A549 (cell line): ENCODE data around the gene VSX1. TPM values are rescaled to one million over a fixed set of nuclear protein-coding genes. Genes with fewer than 3 reads are reported as not detected.

Source experiments
- ATAC-seq, 2 experiments: fragments of 200-7000 bp in 1 of 2; fragments of >200 bp in 1 of 2; cut with Nextera tagmentation in 1 of 2; cut with Tn5 transposase in 1 of 2; 3 replicates each; pipeline versions ENCODE4 v1.8.0 to v1.9.1; 2018 to 2020; ENCODE audit warnings: mild to moderate bottlenecking in 1 of 2, moderate library complexity in 1 of 2
- CTCF ChIA-PET: fragments of 300-600 bp; sonication (Branson Sonifier 250); formaldehyde crosslinking; extraction: SDS; loops from one replicate; lab custom pipeline; 2021; ENCODE audit warnings: antibody characterized with exemption, inconsistent platforms; lab: Yijun Ruan, JAX
- POLR2A ChIA-PET: fragments of 350-600 bp; formaldehyde crosslinking; extraction: SDS; loops from one replicate; lab custom pipeline; 2021; ENCODE audit warnings: antibody characterized with exemption, inconsistent platforms; lab: Yijun Ruan, JAX
- DNase-seq, 2 experiments: peaks; one replicate each; pipeline versions ENCODE4 v3.0.0 to v3.0.0-alpha.2; 2011 to 2016; ENCODE audit warnings: low read depth in 1 of 2, low spot score in 1 of 2
- FAIRE-seq: peaks from 2 replicates; lab custom pipeline; 2011; peaks lifted over from hg19 to GRCh38; lab: Jason Lieb, UNC
- H3K27ac ChIP-seq, 2 experiments: fragments of >200 bp; sonication (Bioruptor Twin); formaldehyde crosslinking; 3 replicates each; pipeline ENCODE4 v1.5.1; 2016 to 2017
- H3K4me1 ChIP-seq: fragments of >200 bp; sonication (Bioruptor Twin); formaldehyde crosslinking; 3 replicates; pipeline ENCODE4 v1.6.1; 2016
- H3K4me2 ChIP-seq: fragments of >200 bp; sonication (Bioruptor Twin); formaldehyde crosslinking; 3 replicates; pipeline ENCODE4 v1.6.1; 2016
- H3K4me3 ChIP-seq: fragments of >200 bp; sonication (Bioruptor Twin); formaldehyde crosslinking; 3 replicates; pipeline ENCODE4 v1.5.1; 2016
- H3K9me3 ChIP-seq: fragments of >200 bp; sonication (Bioruptor Twin); formaldehyde crosslinking; 3 replicates; pipeline ENCODE4 v1.6.1; 2016
- CBX2 ChIP-seq: fragments of 200-600 bp; sonication (generic); IDR thresholded peaks from 2 replicates; pipeline ENCODE4 v1.6.1; 2016; ENCODE audit warnings: low read depth, mild to moderate bottlenecking, borderline replicate concordance
- CHD4 ChIP-seq: fragments of 200-600 bp; sonication (generic); IDR thresholded peaks from 2 replicates; pipeline ENCODE4 v1.6.1; 2016; ENCODE audit warnings: antibody characterized with exemption, mild to moderate bottlenecking, borderline replicate concordance
- EHF ChIP-seq: fragments of 250-450 bp; sonication (Bioruptor Pico); IDR thresholded peaks from 2 replicates; pipeline ENCODE4 v1.5.0; 2020; ENCODE audit warnings: mild to moderate bottlenecking
- FOSB ChIP-seq: fragments of 250-450 bp; sonication (Bioruptor Pico); IDR thresholded peaks from 2 replicates; pipeline ENCODE4 v1.5.0; 2020; ENCODE audit warnings: mild to moderate bottlenecking, moderate library complexity
- GATA3 ChIP-seq: IDR thresholded peaks from 2 replicates; pipeline ENCODE4 v1.6.1; 2012; ENCODE audit warnings: borderline replicate concordance
- HMGXB4 ChIP-seq: fragments of 250-450 bp; sonication (Bioruptor Pico); IDR thresholded peaks from 2 replicates; pipeline ENCODE4 v1.5.0; 2021; ENCODE audit warnings: mild to moderate bottlenecking, moderate library complexity, borderline replicate concordance
- HOXA7 ChIP-seq: fragments of 250-450 bp; sonication (Bioruptor Pico); IDR thresholded peaks from 2 replicates; pipeline ENCODE4 v1.5.0; 2020; ENCODE audit warnings: mild to moderate bottlenecking, moderate library complexity
- HOXB5 ChIP-seq: fragments of 250-450 bp; sonication (Bioruptor Pico); IDR thresholded peaks from 2 replicates; pipeline ENCODE4 v1.5.0; 2020; ENCODE audit warnings: mild to moderate bottlenecking, moderate library complexity
- MAZ ChIP-seq: fragments of 150-350 bp; IDR thresholded peaks from 2 replicates; pipeline ENCODE4 v1.6.1; 2014; ENCODE audit warnings: antibody characterized with exemption, low read depth, low read length, borderline replicate concordance
- MYC ChIP-seq: IDR thresholded peaks from 2 replicates; pipeline ENCODE4 v1.6.1; 2012; ENCODE audit warnings: mild to moderate bottlenecking, inconsistent platforms, low read length, improper control_type of control experiment, borderline replicate concordance
- NPAS2 ChIP-seq: fragments of 250-450 bp; sonication (Bioruptor Pico); IDR thresholded peaks from 2 replicates; pipeline ENCODE4 v1.8.0; 2022; ENCODE audit warnings: mild to moderate bottlenecking, moderate library complexity, borderline replicate concordance
- PHF8 ChIP-seq: fragments of 200-600 bp; sonication (generic); IDR thresholded peaks from 2 replicates; pipeline ENCODE4 v1.6.1; 2016; ENCODE audit warnings: low read depth, mild to moderate bottlenecking, antibody characterized with exemption, moderate library complexity, borderline replicate concordance
- POLR2AphosphoS2 ChIP-seq: conservative IDR thresholded peaks from 2 replicates; pipeline ENCODE4 v1.6.1; 2012; ENCODE audit warnings: low read length, improper control_type of control experiment, inconsistent platforms
- RAD21 ChIP-seq, 2 experiments: fragments of >200 bp in 1 of 2; sonication (Bioruptor Twin) in 1 of 2; formaldehyde crosslinking in 1 of 2; IDR thresholded peaks in 1 of 2; conservative IDR thresholded peaks in 1 of 2; 2 replicates in 1 of 2; 3 replicates in 1 of 2; pipeline ENCODE4 v1.6.1; 2012 to 2018; ENCODE audit warnings: inconsistent platforms in 1 of 2
- RNF2 ChIP-seq: fragments of 200-600 bp; sonication (generic); IDR thresholded peaks from 2 replicates; pipeline ENCODE4 v1.6.1; 2016; ENCODE audit warnings: low read depth, mild to moderate bottlenecking, antibody characterized with exemption, moderate library complexity, borderline replicate concordance
- ZC3H11A ChIP-seq: fragments of 450-650 bp; IDR thresholded peaks from 2 replicates; pipeline ENCODE4 v1.6.1; 2014; ENCODE audit warnings: antibody characterized with exemption, mild to moderate bottlenecking
- ZNF302 ChIP-seq: fragments of 250-450 bp; sonication (Bioruptor Pico); IDR thresholded peaks from 2 replicates; pipeline ENCODE4 v1.9.0; 2021; ENCODE audit warnings: inconsistent platforms, mild to moderate bottlenecking, moderate library complexity
- WGBS: methylation state at CpG from one replicate; pipeline ENCODE4 v1.1.6; 2017; ENCODE audit errors: missing lambda C conversion rate; 5-methylcytosine and 5-hydroxymethylcytosine counted together
- polyA plus RNA-seq, 4 experiments: library from polyadenylated mRNA; depleted of rRNA in 3 of 4; stranded (reverse); fragments of >200 nt; fragmentation: RNase III in 1 of 4; extraction: RNeasy Plus Mini Kit Qiagen cat#74134 plus additional on column Dnase treatment in 1 of 4; gene quantifications; 2 replicates in 3 of 4; 3 replicates in 1 of 4; pipeline ENCODE4 v1.2.3, GENCODE V29; 2011 to 2017
- TF ChIP-seq, protein P1 (sequence below): IDR thresholded peaks from 2 replicates; pipeline ENCODE4 v1.6.1; 2012

VSX1 gene
- polyA plus RNA-seq, 2 of the 4 experiments (the other 2 are of a cell fraction), result 0.77 to 2.9 TPM

GRCh38 chr20:25052255-25053194, 29.4 kb downstream of the VSX1 start:
- H3K9me3 ChIP-seq, result no peaks in the 10 kb centered on the region
- no peak for FAIRE-seq
- H3K4me1 ChIP-seq, result peaks cover 36% of the 10 kb centered on the region
- ATAC-seq, result no peak
- H3K4me2 ChIP-seq, result no peak overlapping the region
- POLR2A ChIA-PET, result no interaction called here
- TF ChIP-seq MYC, result no peak
- TF ChIP-seq, protein P1, sequence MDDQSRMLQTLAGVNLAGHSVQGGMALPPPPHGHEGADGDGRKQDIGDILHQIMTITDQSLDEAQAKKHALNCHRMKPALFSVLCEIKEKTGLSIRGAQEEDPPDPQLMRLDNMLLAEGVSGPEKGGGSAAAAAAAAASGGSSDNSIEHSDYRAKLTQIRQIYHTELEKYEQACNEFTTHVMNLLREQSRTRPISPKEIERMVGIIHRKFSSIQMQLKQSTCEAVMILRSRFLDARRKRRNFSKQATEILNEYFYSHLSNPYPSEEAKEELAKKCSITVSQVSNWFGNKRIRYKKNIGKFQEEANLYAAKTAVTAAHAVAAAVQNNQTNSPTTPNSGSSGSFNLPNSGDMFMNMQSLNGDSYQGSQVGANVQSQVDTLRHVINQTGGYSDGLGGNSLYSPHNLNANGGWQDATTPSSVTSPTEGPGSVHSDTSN, result no peak
- TF ChIP-seq GATA3, result no peak
- TF ChIP-seq PHF8, result no peak
- no peak for TF ChIP-seq HMGXB4 (CRISPR knock-in tag)
- TF ChIP-seq POLR2AphosphoS2, result no peak
- TF ChIP-seq ZC3H11A, result no peak
- no peak for TF ChIP-seq RNF2
- no peak for TF ChIP-seq ZNF302 (CRISPR knock-in tag)
- TF ChIP-seq RAD21 (conservative IDR thresholded peaks at IDR 0.05 in 1 of 2, IDR thresholded peaks at IDR 0.05 in 1 of 2), result no peak
- TF ChIP-seq HOXA7 (CRISPR knock-in tag), result no peak
- no peak for TF ChIP-seq CHD4
- no peak for TF ChIP-seq FOSB (CRISPR knock-in tag)
- TF ChIP-seq NPAS2 (CRISPR knock-in tag), result no peak
- no peak for TF ChIP-seq HOXB5 (CRISPR knock-in tag)
- TF ChIP-seq CBX2, result no peak
- no peak for TF ChIP-seq EHF
- TF ChIP-seq MAZ, result no peak
- TF ChIP-seq, all 56 proteins: peak for 0
- Histone ChIP-seq H3K4me3 (no peak overlapping the region), H3K27ac (no peak overlapping the region)
- WGBS, result 90% methylated on average over 16 of the region's 16 CpGs
- DNase-seq, result no peak
- CTCF ChIA-PET, result interaction anchor here (0.6 to 3.0 kb wide), 8 partner anchors 11 to 906 kb away, joined by 3 to 11 read pairs (median 4); no protein-coding TSS in a partner anchor

DNA sequence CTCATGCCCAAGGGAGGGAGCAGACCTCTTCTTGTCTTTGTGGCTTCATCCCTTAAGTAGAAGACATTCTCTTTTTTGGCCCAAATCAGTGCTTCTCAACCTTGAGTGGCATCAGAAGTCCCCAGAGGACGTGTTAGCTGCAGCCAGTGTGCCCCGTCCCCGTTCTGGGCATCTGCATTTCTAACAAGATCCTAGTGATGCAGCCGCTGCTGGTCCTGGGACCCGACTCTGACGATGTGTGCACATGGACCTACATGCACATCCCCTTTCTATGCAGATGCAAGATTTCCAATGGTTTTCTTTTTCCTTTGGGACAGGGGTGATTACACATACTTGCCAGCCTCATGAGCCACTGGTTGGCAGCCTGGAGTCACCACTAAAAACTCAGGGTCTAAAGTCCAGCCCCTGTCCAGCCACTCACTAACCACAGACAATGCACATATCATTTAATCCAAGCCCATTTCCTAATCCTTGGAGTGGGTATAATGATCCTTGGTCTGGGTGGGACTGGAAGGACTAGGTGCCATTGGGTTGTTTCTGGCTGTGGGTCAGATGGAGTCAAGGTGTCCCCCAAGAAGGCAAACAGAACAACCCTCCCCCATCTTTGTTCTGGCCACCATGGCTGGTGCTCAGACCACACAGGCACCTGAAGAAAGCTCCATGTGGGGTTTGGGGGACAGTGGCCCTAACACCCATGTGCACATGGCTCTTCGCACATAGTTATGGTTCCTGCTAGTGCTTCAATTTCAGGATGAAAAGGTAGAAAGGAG, 30.4 kb downstream of the VSX1 start:
- no peak overlapping the region for H3K27ac ChIP-seq
- no peak for TF ChIP-seq ZNF302 (CRISPR knock-in tag)
- TF ChIP-seq RAD21 (conservative IDR thresholded peaks at IDR 0.05 in 1 of 2, IDR thresholded peaks at IDR 0.05 in 1 of 2), result no peak
- TF ChIP-seq ZC3H11A, result no peak
- TF ChIP-seq HOXB5 (CRISPR knock-in tag), result no peak
- no peak overlapping the region for H3K4me3 ChIP-seq
- ATAC-seq (no peak), DNase-seq (no peak), FAIRE-seq (no peak)
- 91% methylated on average over 7 of the region's 7 CpGs for WGBS
- no peak overlapping the region for H3K4me2 ChIP-seq
- peaks cover 32% of the 10 kb centered on the region for H3K4me1 ChIP-seq
- ChIA-PET POLR2A (no interaction called here), CTCF (interaction anchor here (0.7 to 1.9 kb wide), 4 partner anchors 14 to 143 kb away, joined by 3 to 5 read pairs (median 4); no protein-coding TSS in a partner anchor)
- H3K9me3 ChIP-seq, result no peaks in the 10 kb centered on the region
